Activated CD4-positive, alpha-beta T cell treated with anti-CD3 and anti-CD28 coated beads for 36 hours (primary cell): ENCODE data around the gene PISD. TPM values are rescaled to one million over a fixed set of nuclear protein-coding genes. Genes with fewer than 3 reads are reported as not detected.
A peak's percentile ranks its signal among the peaks of the same experiment; 100 is the strongest.
"Not testable (repeated sequence)": the region's sequence is repeated elsewhere in the genome, so short reads cannot be mapped to it uniquely, and the experiment has no call there.

Source experiments
- ATAC-seq: fragments of 200-7000 bp; cut with Tn5 transposase; one replicate; pipeline ENCODE4 v1.10.0; 2021; ENCODE audit warnings: mild to moderate bottlenecking, moderate library complexity
- CTCF ChIA-PET: fragments of 350-600 bp; sonication (Branson Sonifier 250); formaldehyde crosslinking; loops from one replicate; lab custom pipeline; 2021; ENCODE audit warnings: antibody characterized with exemption; lab: Charles Lee
- POLR2A ChIA-PET: fragments of 350-600 bp; sonication (Branson Sonifier 250); formaldehyde crosslinking; loops from one replicate; lab custom pipeline; 2021; ENCODE audit warnings: antibody characterized with exemption, inconsistent platforms; lab: Charles Lee
- DNase-seq: peaks from one replicate; pipeline ENCODE4 v3.0.0-alpha.2; 2020
- H3K27ac Mint-ChIP-seq: one replicate; pipeline ENCODE4 v1.8.0; 2021; ENCODE audit warnings: mixed read lengths
- H3K27me3 Mint-ChIP-seq: one replicate; pipeline ENCODE4 v1.8.0; 2021; ENCODE audit warnings: mixed read lengths
- H3K36me3 Mint-ChIP-seq: one replicate; pipeline ENCODE4 v1.8.0; 2021; ENCODE audit warnings: low read depth, mixed read lengths
- H3K4me1 Mint-ChIP-seq: one replicate; pipeline ENCODE4 v1.8.0; 2021; ENCODE audit warnings: mixed read lengths
- H3K4me3 Mint-ChIP-seq: one replicate; pipeline ENCODE4 v1.8.0; 2021; ENCODE audit warnings: mild to moderate bottlenecking, moderate library complexity, mixed read lengths
- H3K9me3 Mint-ChIP-seq: one replicate; pipeline ENCODE4 v1.8.0; 2021; ENCODE audit warnings: low read depth, mixed read lengths
- intact Hi-C, 2 experiments: fragments of 100-400 bp; cut with DNase I in 1 of 2; cut with micrococcal nuclease in 1 of 2; formaldehyde crosslinking; loops; one replicate each; pipeline versions ENCODE4 v1.14.2 to v1.15.1; 2022 to 2024; cut with DNase I, micrococcal nuclease
- total RNA-seq, 2 experiments: library from RNA; stranded (reverse); gene quantifications; one replicate each; pipeline ENCODE4 v1.2.3, GENCODE V29; 2021

Gene PISD
- total RNA-seq, 2 experiments from 2014 or later, result 30.3 to 37.9 TPM

- Mint-ChIP-seq H3K9me3 (no peaks in the 10 kb centered on the region), H3K27me3 (no peaks in the 10 kb centered on the region), H3K36me3 (peaks cover 7% of the 10 kb centered on the region), H3K4me3 (no peak overlapping the region), H3K27ac (peak overlapping the region; percentile 17), H3K4me1 (peaks cover 6% of the 10 kb centered on the region)
- POLR2A ChIA-PET, result no interaction called here
- no peak for DNase-seq
- ATAC-seq, result no peak
- CTCF ChIA-PET, result interaction anchor here (0.6 to 2.3 kb wide), 7 partner anchors 11 to 1635 kb away, joined by 3 to 12 read pairs (median 4); partner anchors contain the start of gene PISD
- intact Hi-C loops, result no loop called here
Observed at GRCh38 chr22:31681349-31682345, 19.6 kb upstream of the PISD start.

GRCh38 chr22:31680861-31681341 lies 18.9 kb upstream of the PISD start:
- no peak for ATAC-seq
- no peaks in the 10 kb centered on the region for H3K9me3 Mint-ChIP-seq
- no peaks in the 10 kb centered on the region for H3K27me3 Mint-ChIP-seq
- no peak for DNase-seq
- CTCF ChIA-PET, result interaction anchor here (0.9 to 1.1 kb wide), 3 partner anchors 19 to 1634 kb away, joined by 3 to 7 read pairs (median 4); partner anchors contain the start of gene PISD
- H3K36me3 Mint-ChIP-seq, result peaks cover 9% of the 10 kb centered on the region
- intact Hi-C loops, result no loop called here
- no peak overlapping the region for H3K4me3 Mint-ChIP-seq
- no peak overlapping the region for H3K27ac Mint-ChIP-seq
- POLR2A ChIA-PET, result no interaction called here
- H3K4me1 Mint-ChIP-seq, result peaks cover 13% of the 10 kb centered on the region

- Mint-ChIP-seq H3K27ac (no peak overlapping the region), H3K27me3 (no peaks in the 10 kb centered on the region), H3K4me1 (peaks cover 13% of the 10 kb centered on the region), H3K9me3 (no peaks in the 10 kb centered on the region), H3K4me3 (no peak overlapping the region), H3K36me3 (peaks cover 3% of the 10 kb centered on the region)
- POLR2A ChIA-PET, result no interaction called here
- no peak for ATAC-seq
- CTCF ChIA-PET, result no interaction called here
- intact Hi-C loops, result no loop called here
- DNase-seq, result no peak
Observed at GRCh38 chr22:31678748-31679147, 16.7 kb upstream of the PISD start.

GRCh38 chr22:31676700-31677099 lies 14.7 kb upstream of the PISD start:
- peak overlapping the region; percentile 89 for H3K27ac Mint-ChIP-seq
- ATAC-seq, result peak; percentile 100
- H3K4me3 Mint-ChIP-seq, result peak overlapping the region; percentile 76
- H3K9me3 Mint-ChIP-seq, result no peaks in the 10 kb centered on the region
- H3K36me3 Mint-ChIP-seq, result peaks cover 3% of the 10 kb centered on the region
- intact Hi-C loops, result loop anchor here in 1 of 2 experiments (1.0 kb wide), 4 partner anchors 14 to 462 kb away; partner anchors contain the start of genes PISD, PRR14L and YWHAH
- ChIA-PET CTCF (interaction anchor here (0.6 to 3.5 kb wide), 8 partner anchors 8 to 800 kb away, joined by 3 to 30 read pairs (median 3); partner anchors contain the start of gene PISD), POLR2A (interaction anchor here (0.6 to 1.3 kb wide), 5 partner anchors 11 to 450 kb away, joined by 3 to 12 read pairs (median 4); partner anchors contain the start of gene PISD)
- no peaks in the 10 kb centered on the region for H3K27me3 Mint-ChIP-seq
- peaks cover 13% of the 10 kb centered on the region for H3K4me1 Mint-ChIP-seq
- DNase-seq, result peak; percentile 95

GRCh38 chr22:31674219-31674618 lies 12.2 kb upstream of the PISD start:
- DNase-seq, H3K27me3 Mint-ChIP-seq, intact Hi-C loops, H3K36me3 Mint-ChIP-seq, H3K9me3 Mint-ChIP-seq, POLR2A ChIA-PET, H3K27ac Mint-ChIP-seq, H3K4me3 Mint-ChIP-seq, ATAC-seq: not testable (repeated sequence)
- CTCF ChIA-PET, result interaction anchor here (3.5 kb wide), 1 partner anchor 8 kb away, joined by 30 read pairs; no protein-coding TSS in a partner anchor
- H3K4me1 Mint-ChIP-seq, result peaks cover 13% of the 10 kb centered on the region

GRCh38 chr22:31668849-31669248 lies 6.8 kb upstream of the PISD start:
- CTCF ChIA-PET, result interaction anchor here (0.6 to 1.6 kb wide), 3 partner anchors 44 to 301 kb away, joined by 3 to 5 read pairs (median 3); no protein-coding TSS in a partner anchor
- H3K9me3 Mint-ChIP-seq, H3K27ac Mint-ChIP-seq, H3K27me3 Mint-ChIP-seq, ATAC-seq, H3K4me3 Mint-ChIP-seq, H3K36me3 Mint-ChIP-seq, DNase-seq, POLR2A ChIA-PET, H3K4me1 Mint-ChIP-seq: not testable (repeated sequence)
- intact Hi-C loops, result loop anchor here (5.0 to 10.0 kb wide), 4 partner anchors 166 to 536 kb away; partner anchors contain the start of gene RFPL2 (in 1 of the 2)

GRCh38 chr22:31662668-31663037 lies 638 bp upstream of the PISD start:
- ChIA-PET POLR2A (interaction anchor here (0.6 to 2.1 kb wide), 13 partner anchors 14 to 812 kb away, joined by 3 to 14 read pairs (median 5); partner anchors contain the start of genes DEPDC5 and PRR14L), CTCF (interaction anchor here (0.7 to 5.6 kb wide), 13 partner anchors 10 to 429 kb away, joined by 3 to 37 read pairs (median 3); partner anchors contain the start of gene PRR14L)
- Mint-ChIP-seq H3K36me3 (no peaks in the 10 kb centered on the region), H3K4me1 (peaks cover 29% of the 10 kb centered on the region), H3K27me3 (peaks cover 2% of the 10 kb centered on the region), H3K9me3 (no peaks in the 10 kb centered on the region), H3K27ac (peak overlapping the region; percentile 94), H3K4me3 (peak overlapping the region; percentile 84)
- ATAC-seq (no peak), DNase-seq (no peak)
- intact Hi-C loops, result loop anchor here (1.0 to 10.0 kb wide), 15 partner anchors 14 to 812 kb away; partner anchors contain the start of genes DRG1 (in 1 of the 2), FBXO7 (in 1 of the 2), PRR14L (in 1 of the 2) and RFPL2 (in 1 of the 2)

- H3K36me3 Mint-ChIP-seq, H3K27me3 Mint-ChIP-seq, H3K9me3 Mint-ChIP-seq: not testable (repeated sequence)
- intact Hi-C loops, result loop anchor here (2.0 to 10.0 kb wide), 6 partner anchors 14 to 751 kb away; partner anchors contain the start of genes RFPL2 (in 1 of the 2) and RTCB (in 1 of the 2)
- Mint-ChIP-seq H3K4me3 (peak overlapping the region; percentile 84), H3K4me1 (peaks cover 30% of the 10 kb centered on the region), H3K27ac (peak overlapping the region; percentile 94)
- peak; percentile 78 for DNase-seq
- peak; percentile 49 for ATAC-seq
- ChIA-PET POLR2A (interaction anchor here (0.8 to 2.1 kb wide), 3 partner anchors 16 to 88 kb away, joined by 4 to 14 read pairs (median 12); no protein-coding TSS in a partner anchor), CTCF (interaction anchor here (0.7 to 5.6 kb wide), 7 partner anchors 20 to 310 kb away, joined by 3 to 37 read pairs (median 4); no protein-coding TSS in a partner anchor)
Observed at GRCh38 chr22:31660860-31661341, 1.1 kb downstream of the PISD start.

GRCh38 chr22:31659246-31659645 lies 2.8 kb downstream of the PISD start:
- no peak for DNase-seq

GRCh38 chr22:31654408-31654807 lies 7.6 kb downstream of the PISD start:
- Mint-ChIP-seq H3K4me1 (peaks cover 42% of the 10 kb centered on the region), H3K36me3 (peaks cover 2% of the 10 kb centered on the region), H3K27ac (no peak overlapping the region), H3K4me3 (no peak overlapping the region), H3K27me3 (no peaks in the 10 kb centered on the region), H3K9me3 (no peaks in the 10 kb centered on the region)
- ChIA-PET POLR2A (interaction anchor here (0.7 kb wide), 1 partner anchor 105 kb away, joined by 3 read pairs; no protein-coding TSS in a partner anchor), CTCF (interaction anchor here (1.3 to 3.1 kb wide), 2 partner anchors 11 to 203 kb away, joined by 4 to 10 read pairs; no protein-coding TSS in a partner anchor)
- ATAC-seq (no peak), DNase-seq (no peak)
- intact Hi-C loops, result no loop called here

More at GRCh38 chr22:31659246-31659645, 2.8 kb downstream of the PISD start:
- ChIA-PET POLR2A (no interaction called here), CTCF (interaction anchor here (0.6 kb wide), 1 partner anchor 362 kb away, joined by 3 read pairs; no protein-coding TSS in a partner anchor)
- intact Hi-C loops, result no loop called here
- no peaks in the 10 kb centered on the region for H3K9me3 Mint-ChIP-seq
- H3K4me1 Mint-ChIP-seq, result peaks cover 27% of the 10 kb centered on the region
- ATAC-seq, result no peak
- H3K27ac Mint-ChIP-seq, result no peak overlapping the region
- no peaks in the 10 kb centered on the region for H3K27me3 Mint-ChIP-seq
- no peak overlapping the region for H3K4me3 Mint-ChIP-seq
- H3K36me3 Mint-ChIP-seq, result no peaks in the 10 kb centered on the region
